HG03025 (cell line): ENCODE data around the gene PLXDC2.

Source experiments
- ATAC-seq: cut with Tn5 transposase; IDR thresholded peaks from one replicate; pipeline ENCODE4 v1.9.1; 2021; ENCODE audit warnings: mild to moderate bottlenecking, moderate library complexity; ENCODE audit not compliant: unreplicated experiment, low FRiP score

The PLXDC2 gene

GRCh38 chr10:20237091-20237570 lies 420.9 kb downstream of the PLXDC2 start:
- ATAC-seq = no peak

- no peak for ATAC-seq
Measured at GRCh38 chr10:20237586-20237985, 421.4 kb downstream of the PLXDC2 start.

GRCh38 chr10:20240643-20241042 lies 424.4 kb downstream of the PLXDC2 start:
- no peak for ATAC-seq

GRCh38 chr10:20247454-20247853 lies 431.2 kb downstream of the PLXDC2 start:
- ATAC-seq = no peak

GRCh38 chr10:20247891-20248708 lies 431.9 kb downstream of the PLXDC2 start:
- ATAC-seq = no peak

GRCh38 chr10:20254078-20254477 lies 437.8 kb downstream of the PLXDC2 start:
- ATAC-seq = no peak

GRCh38 chr10:20254497-20254896 lies 438.3 kb downstream of the PLXDC2 start:
- ATAC-seq = no peak

- no peak for ATAC-seq
Measured at GRCh38 chr10:20256969-20257368, 440.7 kb downstream of the PLXDC2 start.

GRCh38 chr10:20257422-20257821 lies 441.2 kb downstream of the PLXDC2 start:
- no peak for ATAC-seq

- no peak for ATAC-seq
Measured at GRCh38 chr10:20265146-20265545, 448.9 kb downstream of the PLXDC2 start.

- no peak for ATAC-seq
Measured at GRCh38 chr10:20267734-20268133, 451.5 kb downstream of the PLXDC2 start.

- ATAC-seq = no peak
Measured at GRCh38 chr10:20271490-20271889, 455.3 kb downstream of the PLXDC2 start.

- ATAC-seq = no peak
Measured at GRCh38 chr10:20272608-20273007, 456.4 kb downstream of the PLXDC2 start.

- ATAC-seq = no peak
Measured at GRCh38 chr10:20274571-20274970, 458.3 kb downstream of the PLXDC2 start.

GRCh38 chr10:20276127-20276979 lies 460.1 kb downstream of the PLXDC2 start:
- no peak for ATAC-seq

GRCh38 chr10:20277820-20278219 lies 461.6 kb downstream of the PLXDC2 start:
- no peak for ATAC-seq

- no peak for ATAC-seq
Measured at GRCh38 chr10:20281579-20281978, 465.3 kb downstream of the PLXDC2 start.

GRCh38 chr10:20287586-20287985 lies 471.4 kb downstream of the PLXDC2 start:
- no peak for ATAC-seq

GRCh38 chr10:20288060-20288459 lies 471.8 kb downstream of the PLXDC2 start:
- ATAC-seq = no peak

- ATAC-seq = no peak
Measured at GRCh38 chr10:20289070-20289828, 473.0 kb downstream of the PLXDC2 start.

GRCh38 chr10:20298417-20298816 lies 482.2 kb downstream of the PLXDC2 start:
- ATAC-seq = no peak
